Kidney epithelial cell (primary cell): ENCODE data around the gene UQCC3. TPM values are rescaled to one million over a fixed set of nuclear protein-coding genes. Genes with fewer than 3 reads are reported as not detected.
"Not testable (repeated sequence)": the region's sequence is repeated elsewhere in the genome, so short reads cannot be mapped to it uniquely, and the experiment has no call there.

Experiments used
- DNase-seq: peaks from one replicate; pipeline ENCODE4 v3.0.0-alpha.2; 2010; ENCODE audit warnings: low read depth
- H3K27me3 ChIP-seq: 2 replicates; pipeline ENCODE4 v1.6.0; 2011; ENCODE audit warnings: low read length; ENCODE audit not compliant: control insufficient read depth, insufficient read depth
- H3K36me3 ChIP-seq: 2 replicates; pipeline ENCODE4 v1.5.1; 2011; ENCODE audit warnings: low read length; ENCODE audit not compliant: control insufficient read depth, insufficient read depth
- H3K4me3 ChIP-seq: 2 replicates; pipeline ENCODE4 v1.5.1; 2011; ENCODE audit warnings: low read depth, mild to moderate bottlenecking, control low read depth, low read length
- total RNA-seq: library from RNA; depleted of rRNA; stranded (reverse); fragments of >200 nt; gene quantifications from 2 replicates; pipeline ENCODE4 v1.2.3, GENCODE V29; 2015
- TF ChIP-seq, protein P1 (sequence below): IDR thresholded peaks from 2 replicates; pipeline ENCODE4 v1.5.1; 2011; ENCODE audit warnings: mild to moderate bottlenecking, moderate library complexity, low read length, control low read depth, inconsistent platforms; ENCODE audit not compliant: insufficient read depth, poor library complexity, severe bottlenecking

UQCC3 gene
- total RNA-seq, 1 donor from 2014 or later = 8.1 TPM

DNA sequence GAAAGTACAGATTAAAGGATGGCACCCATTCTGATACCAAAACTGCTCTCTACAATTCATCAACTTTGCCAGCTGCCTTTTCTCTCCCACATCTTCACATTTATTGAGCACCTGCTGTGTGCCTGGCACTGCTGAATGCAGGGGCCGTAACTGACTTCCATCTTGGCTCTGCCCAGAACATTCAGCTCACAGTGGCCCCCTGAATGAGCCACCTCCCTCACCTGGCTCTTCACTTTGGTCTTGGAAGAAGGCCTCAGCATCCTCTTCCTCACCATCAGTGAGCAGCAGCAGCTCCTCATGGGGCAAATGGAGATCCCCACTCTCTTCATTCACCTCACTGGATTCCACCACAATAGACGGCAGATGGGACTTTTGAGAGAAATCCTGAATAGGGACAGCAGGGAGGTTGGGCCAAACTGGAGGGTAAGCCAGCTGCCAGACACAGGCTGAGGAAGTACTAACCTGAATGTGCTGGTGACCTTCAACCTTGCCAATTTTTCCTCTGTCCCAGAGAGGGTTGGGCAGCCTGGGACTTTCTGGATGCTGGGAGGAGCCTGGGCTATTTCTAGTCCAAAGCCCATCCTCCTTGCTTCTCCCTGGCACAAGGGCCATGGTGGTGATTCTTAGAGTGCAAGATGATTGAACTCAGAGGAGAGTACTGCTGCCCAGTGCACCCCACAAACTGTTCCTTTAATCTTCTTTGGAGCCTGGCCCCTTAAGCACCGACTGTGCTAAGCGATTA, 1.9 kb upstream of the UQCC3 start:
- no peak for DNase-seq
- TF ChIP-seq, protein P1, sequence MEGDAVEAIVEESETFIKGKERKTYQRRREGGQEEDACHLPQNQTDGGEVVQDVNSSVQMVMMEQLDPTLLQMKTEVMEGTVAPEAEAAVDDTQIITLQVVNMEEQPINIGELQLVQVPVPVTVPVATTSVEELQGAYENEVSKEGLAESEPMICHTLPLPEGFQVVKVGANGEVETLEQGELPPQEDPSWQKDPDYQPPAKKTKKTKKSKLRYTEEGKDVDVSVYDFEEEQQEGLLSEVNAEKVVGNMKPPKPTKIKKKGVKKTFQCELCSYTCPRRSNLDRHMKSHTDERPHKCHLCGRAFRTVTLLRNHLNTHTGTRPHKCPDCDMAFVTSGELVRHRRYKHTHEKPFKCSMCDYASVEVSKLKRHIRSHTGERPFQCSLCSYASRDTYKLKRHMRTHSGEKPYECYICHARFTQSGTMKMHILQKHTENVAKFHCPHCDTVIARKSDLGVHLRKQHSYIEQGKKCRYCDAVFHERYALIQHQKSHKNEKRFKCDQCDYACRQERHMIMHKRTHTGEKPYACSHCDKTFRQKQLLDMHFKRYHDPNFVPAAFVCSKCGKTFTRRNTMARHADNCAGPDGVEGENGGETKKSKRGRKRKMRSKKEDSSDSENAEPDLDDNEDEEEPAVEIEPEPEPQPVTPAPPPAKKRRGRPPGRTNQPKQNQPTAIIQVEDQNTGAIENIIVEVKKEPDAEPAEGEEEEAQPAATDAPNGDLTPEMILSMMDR = no peak
- H3K36me3 ChIP-seq = no peaks in the 10 kb centered on the region
- no peak overlapping the region for H3K4me3 ChIP-seq
- H3K27me3 ChIP-seq = no peaks in the 10 kb centered on the region

DNA sequence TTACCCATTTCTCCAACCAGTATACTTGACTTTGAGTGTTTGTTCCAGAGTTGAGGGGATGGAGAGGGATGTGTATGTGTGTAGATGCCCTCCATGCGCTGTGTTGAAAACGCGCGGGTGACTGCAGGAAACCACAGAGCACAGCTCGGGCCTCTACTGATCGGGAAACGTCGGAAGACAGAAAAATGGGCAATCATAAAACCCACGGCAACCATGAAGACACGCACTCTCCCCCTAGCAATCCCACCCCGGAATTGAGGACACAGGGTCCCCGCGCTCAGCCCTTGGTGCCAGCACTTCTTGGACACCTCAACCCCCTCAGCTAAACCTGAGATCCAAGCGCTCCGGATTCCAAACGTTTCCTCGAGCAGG, 251 bp upstream of the UQCC3 start:
- H3K4me3 ChIP-seq = peak overlapping the region; percentile 92
- no peaks in the 10 kb centered on the region for H3K27me3 ChIP-seq
- TF ChIP-seq, protein P1 = no peak
- no peaks in the 10 kb centered on the region for H3K36me3 ChIP-seq
- no peak for DNase-seq

DNA sequence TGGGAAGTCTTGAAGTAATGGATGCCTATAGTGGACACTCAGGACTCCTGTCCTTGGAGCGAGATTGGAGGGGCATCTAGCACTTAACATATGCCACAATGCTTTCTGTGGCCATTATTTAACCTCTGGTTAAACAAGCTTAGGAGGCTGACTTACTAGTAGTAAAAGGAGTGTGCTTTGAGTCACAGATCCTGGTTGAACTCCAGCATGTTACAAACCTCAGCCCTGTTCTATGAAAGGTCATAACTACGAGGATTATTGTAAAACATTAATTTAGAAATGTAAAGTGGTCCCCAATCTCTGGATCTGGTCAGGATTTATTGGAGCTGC, 1.7 kb downstream of the UQCC3 start:
- no peak for DNase-seq
- Histone ChIP-seq H3K27me3 (no peaks in the 10 kb centered on the region), H3K36me3 (peaks cover 3% of the 10 kb centered on the region), H3K4me3 (no peak overlapping the region)
- TF ChIP-seq, protein P1 = no peak

DNA sequence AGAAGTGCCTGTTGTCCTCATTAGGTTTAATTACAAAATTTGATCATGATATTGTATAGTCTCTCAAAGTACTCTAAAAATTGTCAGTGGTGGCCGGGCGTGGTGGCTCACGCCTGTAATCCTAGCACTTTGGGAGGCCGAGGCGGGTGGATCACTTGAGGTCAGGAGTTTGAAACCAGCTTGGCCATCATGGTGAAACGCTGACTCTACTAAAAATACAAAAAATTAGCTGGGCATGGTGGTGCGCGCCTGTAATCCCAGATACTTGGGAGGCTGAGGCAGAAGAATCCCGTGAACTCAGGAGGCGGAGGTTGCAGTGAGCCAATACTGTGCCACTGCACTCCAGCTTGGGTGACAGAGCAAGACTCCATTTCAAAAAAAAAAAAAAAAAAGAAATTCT, 3.9 kb downstream of the UQCC3 start:
- H3K4me3 ChIP-seq, H3K36me3 ChIP-seq, DNase-seq, H3K27me3 ChIP-seq: not testable (repeated sequence)

DNA sequence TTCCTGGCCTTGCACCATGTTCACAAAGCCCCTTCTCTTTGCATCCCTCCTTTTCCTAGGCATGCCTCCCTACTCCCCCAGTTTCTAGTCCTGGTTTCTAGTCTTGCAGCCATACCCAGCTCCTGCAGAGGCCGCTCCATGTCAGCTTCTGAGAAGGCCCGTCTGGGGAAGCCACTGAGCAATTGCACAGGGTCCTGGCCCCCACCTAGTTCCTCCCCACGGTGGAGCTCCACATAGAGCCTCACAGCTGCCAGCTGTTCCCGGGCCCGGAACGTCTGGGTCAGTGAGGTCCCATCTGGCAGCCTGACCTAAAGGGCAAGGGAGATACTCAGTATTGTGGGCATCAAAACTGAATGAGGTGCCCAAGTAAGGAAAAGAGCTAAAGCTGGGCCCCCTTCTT, 5.2 kb downstream of the UQCC3 start:
- H3K27me3 ChIP-seq = no peaks in the 10 kb centered on the region
- H3K36me3 ChIP-seq = peaks cover 3% of the 10 kb centered on the region

DNA sequence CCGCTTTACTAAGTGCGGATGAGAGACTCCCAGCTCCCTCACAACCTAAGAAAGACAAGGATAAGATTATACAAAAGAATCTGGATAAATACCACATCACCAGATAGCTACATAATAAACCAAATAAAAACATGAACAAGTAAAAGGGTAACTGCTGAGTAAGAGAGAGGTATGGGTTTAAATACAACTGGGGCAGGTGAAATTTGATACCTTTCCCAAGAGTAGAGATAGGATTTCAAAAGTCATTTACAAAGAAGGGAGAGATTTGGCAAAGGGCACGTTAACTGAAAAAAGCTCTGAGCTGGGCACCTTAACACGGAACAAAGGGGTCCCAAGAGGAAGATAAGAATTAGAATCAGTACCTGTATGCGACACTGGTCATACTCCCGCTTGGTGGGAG, 5.7 kb downstream of the UQCC3 start:
- TF ChIP-seq, protein P1 = no peak
- H3K4me3 ChIP-seq = no peak overlapping the region

More for the DNA sequence above, 5.2 kb downstream of the UQCC3 start:
- no peak overlapping the region for H3K4me3 ChIP-seq
- TF ChIP-seq, protein P1 = no peak
- no peak for DNase-seq

More for the DNA sequence above, 5.7 kb downstream of the UQCC3 start:
- Histone ChIP-seq H3K36me3 (peaks cover 3% of the 10 kb centered on the region), H3K27me3 (no peaks in the 10 kb centered on the region)
- DNase-seq = no peak
